GM19463 (cell line): ENCODE results near the gene KCNE2.

Source experiments
- ATAC-seq: cut with Tn5 transposase; IDR thresholded peaks from one replicate; pipeline ENCODE4 v1.9.1; 2021; ENCODE audit warnings: mild to moderate bottlenecking, moderate library complexity; ENCODE audit not compliant: unreplicated experiment

The KCNE2 gene

GRCh38 chr21:34363733-34364132 lies at the start of gene KCNE2:
TSS of gene KCNE2 (plus strand) at chr21:34364006. CDS start at chr21:34370479, 6,473 bp downstream.
- ATAC-seq, result no peak

- no peak for ATAC-seq
Measured at GRCh38 chr21:34319585-34319984, 44.2 kb upstream of the KCNE2 start.

- ATAC-seq, result no peak
Measured at GRCh38 chr21:34320011-34320410, 43.8 kb upstream of the KCNE2 start.

GRCh38 chr21:34330055-34330454 lies 33.8 kb upstream of the KCNE2 start:
- no peak for ATAC-seq

- ATAC-seq, result no peak
Measured at GRCh38 chr21:34331726-34332125, 32.1 kb upstream of the KCNE2 start.

- ATAC-seq, result no peak
Measured at GRCh38 chr21:34332347-34332746, 31.5 kb upstream of the KCNE2 start.

GRCh38 chr21:34333121-34333739 lies 30.6 kb upstream of the KCNE2 start:
- ATAC-seq, result no peak

- no peak for ATAC-seq
Measured at GRCh38 chr21:34335316-34335715, 28.5 kb upstream of the KCNE2 start.

- no peak for ATAC-seq
Measured at GRCh38 chr21:34336245-34336644, 27.6 kb upstream of the KCNE2 start.

GRCh38 chr21:34336756-34337391 lies 26.9 kb upstream of the KCNE2 start:
- no peak for ATAC-seq

- ATAC-seq, result no peak
Measured at GRCh38 chr21:34337741-34338140, 26.1 kb upstream of the KCNE2 start.

GRCh38 chr21:34338226-34338625 lies 25.6 kb upstream of the KCNE2 start:
- ATAC-seq, result no peak

- ATAC-seq, result no peak
Measured at GRCh38 chr21:34340061-34340460, 23.7 kb upstream of the KCNE2 start.

- no peak for ATAC-seq
Measured at GRCh38 chr21:34342476-34342875, 21.3 kb upstream of the KCNE2 start.

- no peak for ATAC-seq
Measured at GRCh38 chr21:34343347-34343746, 20.5 kb upstream of the KCNE2 start.

- ATAC-seq, result no peak
Measured at GRCh38 chr21:34343838-34344381, 19.9 kb upstream of the KCNE2 start.

GRCh38 chr21:34344584-34344983 lies 19.2 kb upstream of the KCNE2 start:
- no peak for ATAC-seq

GRCh38 chr21:34345091-34345871 lies 18.5 kb upstream of the KCNE2 start:
- ATAC-seq, result no peak

- no peak for ATAC-seq
Measured at GRCh38 chr21:34345892-34346291, 17.9 kb upstream of the KCNE2 start.

GRCh38 chr21:34348890-34349519 lies 14.8 kb upstream of the KCNE2 start:
- no peak for ATAC-seq

GRCh38 chr21:34351786-34352241 lies 12.0 kb upstream of the KCNE2 start:
- ATAC-seq, result peak; percentile 85
